ENCODE results near the gene RCAN1.

DNA sequence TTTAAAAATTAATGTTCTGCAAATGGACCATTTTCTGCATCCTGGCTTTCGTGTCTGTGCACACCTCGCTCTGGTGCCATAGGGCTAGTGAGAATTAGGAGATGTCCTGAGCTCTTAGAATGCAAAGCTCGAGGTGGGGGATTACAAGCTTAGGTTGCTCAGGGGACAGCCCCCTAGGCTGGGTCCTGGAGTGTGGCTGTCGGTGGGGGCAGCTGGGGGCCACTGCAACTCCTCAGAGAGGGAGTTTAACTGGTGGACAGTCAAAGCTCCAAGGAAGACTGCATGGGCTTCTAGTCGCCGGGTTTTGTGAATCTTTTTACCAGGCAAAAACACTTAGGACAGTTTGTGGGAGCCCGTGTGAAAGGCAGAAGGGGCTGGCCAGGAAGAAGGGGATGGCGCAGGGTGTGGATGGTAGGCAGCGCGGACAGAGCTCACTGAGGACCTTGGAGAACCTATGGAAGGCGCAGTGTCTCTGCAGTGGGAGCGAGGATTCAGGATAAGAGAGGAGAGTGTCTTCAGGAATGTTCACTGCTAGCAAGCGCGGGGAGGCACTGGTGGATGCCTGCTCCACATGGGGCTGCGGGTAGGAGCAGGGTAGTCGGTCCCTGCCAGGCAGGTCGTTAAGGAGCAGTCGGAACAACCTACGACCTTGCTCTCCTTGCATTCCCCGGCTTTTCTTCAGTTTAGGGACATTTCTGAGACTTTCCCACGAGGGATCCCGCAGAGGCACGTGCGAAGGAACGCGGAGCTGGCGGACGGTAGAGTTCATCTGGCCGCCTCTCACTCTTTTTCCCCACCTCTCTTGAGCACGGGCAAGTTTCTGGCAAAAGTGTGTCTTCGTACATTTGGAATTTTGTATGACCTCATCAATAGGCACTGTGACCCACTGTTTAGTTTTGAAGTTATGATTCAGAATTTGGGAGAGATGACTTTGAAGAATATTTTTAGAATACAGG, 90.0 kb downstream of the RCAN1 start:
- TF ChIP-seq CTCF (conservative IDR thresholded peaks at IDR 0.05; ENCODE audit: low read depth, low read length) (no peak), POLR2A (IDR thresholded peaks at IDR 0.05; ENCODE audit: low read depth, low read length) (peak; percentile 73), BHLHE40 (IDR thresholded peaks at IDR 0.05; ENCODE audit: low read depth, low read length) (peak; percentile 97), FOS (IDR thresholded peaks at IDR 0.05; ENCODE audit: low read depth, low read length) (peak; percentile 28; the same call in 1 of the 2 replicates)

All from IMR-90 (cell line).